ENCODE measurements around the gene HEG1.
"Not testable (repeated sequence)": the region's sequence is repeated elsewhere in the genome, so short reads cannot be mapped to it uniquely, and the experiment has no call there.

Gene HEG1

GRCh38 chr3:124960698-124961097, 95.1 kb downstream of the HEG1 start:
- no peaks in the 10 kb centered on the region for H3K4me1 ChIP-seq (ENCODE audit: control insufficient read depth in 1 of 2, insufficient read depth in 1 of 2, low read depth in 1 of 2, low read length in 1 of 2)
- H3K9me3 ChIP-seq = no peaks in the 10 kb centered on the region
- H3K36me3 ChIP-seq = no peaks in the 10 kb centered on the region
- no peak overlapping the region for H3K27ac ChIP-seq
- no peak for TF ChIP-seq CTCF (IDR thresholded peaks at IDR 0.05)
- H3K4me3 ChIP-seq (ENCODE audit: low read depth in 1 of 2, low read length in 1 of 2) = no peak overlapping the region
- H3K27me3 ChIP-seq = no peaks in the 10 kb centered on the region

DNA sequence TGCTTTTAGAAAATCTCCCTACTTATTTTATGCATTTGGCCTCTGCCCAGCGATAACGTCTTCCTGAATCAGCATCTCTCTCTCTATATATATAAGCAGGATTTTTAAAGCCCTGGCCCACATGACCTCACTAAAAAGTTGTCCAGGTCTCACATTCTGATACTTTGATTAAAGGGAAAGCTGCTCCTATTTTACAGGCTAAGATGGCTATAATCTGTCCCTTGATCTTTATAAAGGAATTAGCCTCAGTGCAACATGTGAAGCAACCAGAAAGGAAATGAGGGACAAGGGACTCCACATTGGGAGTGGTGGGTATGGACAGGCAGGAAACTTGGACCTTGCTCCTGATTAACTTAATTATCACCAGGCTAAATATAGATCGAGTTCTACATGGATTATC, 95.7 kb downstream of the HEG1 start:
- H3K27ac ChIP-seq = no peak overlapping the region
- no peaks in the 10 kb centered on the region for H3K4me1 ChIP-seq (ENCODE audit: control insufficient read depth in 1 of 2, insufficient read depth in 1 of 2, low read depth in 1 of 2, low read length in 1 of 2)
- no peaks in the 10 kb centered on the region for H3K9me3 ChIP-seq
- H3K36me3 ChIP-seq = no peaks in the 10 kb centered on the region
- H3K4me3 ChIP-seq (ENCODE audit: low read depth in 1 of 2, low read length in 1 of 2) = no peak overlapping the region
- H3K27me3 ChIP-seq = no peaks in the 10 kb centered on the region
- TF ChIP-seq CTCF (IDR thresholded peaks at IDR 0.05) = no peak

DNA sequence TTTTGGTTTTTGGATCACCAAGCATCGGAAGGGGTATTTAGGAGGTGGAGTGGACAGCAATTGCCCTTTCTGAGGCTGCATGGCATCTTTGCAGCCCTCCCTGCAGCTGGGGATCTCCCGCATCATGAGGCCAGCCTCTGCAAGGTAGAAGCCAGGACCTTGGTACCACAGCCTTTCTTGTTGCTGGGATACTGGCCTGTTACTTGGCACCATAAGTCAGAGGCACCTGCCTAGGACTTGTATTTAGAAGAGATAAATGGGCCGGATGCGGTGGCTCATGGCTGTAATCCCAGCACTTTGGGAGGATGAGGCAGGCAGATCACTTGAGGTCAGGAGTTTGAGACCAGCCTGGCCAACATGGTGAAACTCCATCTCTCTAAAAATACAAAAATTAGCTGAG, 97.8 kb downstream of the HEG1 start:
- not testable (repeated sequence) for H3K4me3 ChIP-seq (ENCODE audit: low read depth in 1 of 2, low read length in 1 of 2); H3K36me3 ChIP-seq; H3K9me3 ChIP-seq; H3K27me3 ChIP-seq; H3K27ac ChIP-seq; H3K4me1 ChIP-seq (ENCODE audit: control insufficient read depth in 1 of 2, insufficient read depth in 1 of 2, low read depth in 1 of 2, low read length in 1 of 2)

- no peaks in the 10 kb centered on the region for H3K36me3 ChIP-seq
- H3K4me3 ChIP-seq (ENCODE audit: low read depth in 1 of 2, low read length in 1 of 2) = no peak overlapping the region
- H3K27ac ChIP-seq = no peak overlapping the region
- no peak for TF ChIP-seq CTCF (IDR thresholded peaks at IDR 0.05)
- H3K9me3 ChIP-seq = no peaks in the 10 kb centered on the region
- H3K27me3 ChIP-seq = no peaks in the 10 kb centered on the region
- H3K4me1 ChIP-seq (ENCODE audit: control insufficient read depth in 1 of 2, insufficient read depth in 1 of 2, low read depth in 1 of 2, low read length in 1 of 2) = no peaks in the 10 kb centered on the region
Observed at GRCh38 chr3:124952282-124952855, 103.4 kb downstream of the HEG1 start.

GRCh38 chr3:124951511-124952281, 104.1 kb downstream of the HEG1 start:
- Histone ChIP-seq H3K27me3 (no peaks in the 10 kb centered on the region), H3K4me1 (ENCODE audit: control insufficient read depth in 1 of 2, insufficient read depth in 1 of 2, low read depth in 1 of 2, low read length in 1 of 2) (no peaks in the 10 kb centered on the region), H3K4me3 (ENCODE audit: low read depth in 1 of 2, low read length in 1 of 2) (no peak overlapping the region), H3K27ac (no peak overlapping the region), H3K9me3 (no peaks in the 10 kb centered on the region), H3K36me3 (no peaks in the 10 kb centered on the region)
- no peak for TF ChIP-seq CTCF (IDR thresholded peaks at IDR 0.05)

- no peak for TF ChIP-seq CTCF (IDR thresholded peaks at IDR 0.05)
- Histone ChIP-seq H3K36me3 (no peaks in the 10 kb centered on the region), H3K9me3 (no peaks in the 10 kb centered on the region), H3K4me1 (ENCODE audit: control insufficient read depth in 1 of 2, insufficient read depth in 1 of 2, low read depth in 1 of 2, low read length in 1 of 2) (no peaks in the 10 kb centered on the region), H3K27me3 (no peaks in the 10 kb centered on the region), H3K27ac (no peak overlapping the region), H3K4me3 (ENCODE audit: low read depth in 1 of 2, low read length in 1 of 2) (no peak overlapping the region)
Observed at GRCh38 chr3:124950026-124950425, 105.8 kb downstream of the HEG1 start.
